ENCODE data around the gene GPAT2.
A peak's percentile ranks its signal among the peaks of the same experiment; 100 is the strongest.
"Not testable (repeated sequence)": the region's sequence is repeated elsewhere in the genome, so short reads cannot be mapped to it uniquely, and the experiment has no call there.

The GPAT2 gene

DNA sequence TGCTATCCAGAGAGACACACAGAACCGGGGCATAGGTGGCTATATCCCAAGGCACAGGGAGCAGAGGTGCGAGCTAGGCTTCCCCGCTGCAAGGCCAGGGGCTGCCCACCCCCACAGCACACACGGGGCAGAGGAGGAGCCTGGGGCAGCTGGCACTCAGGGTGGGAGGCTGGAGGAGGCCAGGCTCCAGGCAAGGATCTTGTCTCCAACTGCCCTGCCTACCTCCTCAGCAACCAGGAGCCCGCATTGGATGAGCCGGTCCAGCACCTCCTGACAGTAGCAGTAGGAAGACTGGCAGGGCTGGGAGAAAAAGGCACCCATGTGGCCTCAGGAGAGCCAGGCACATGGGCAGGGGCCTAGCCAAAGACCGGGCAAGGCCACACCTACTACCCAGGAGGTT is 11.0 kb downstream of the GPAT2 start:
- not testable (repeated sequence) for DNase-seq (ENCODE audit: low read depth)

DNA sequence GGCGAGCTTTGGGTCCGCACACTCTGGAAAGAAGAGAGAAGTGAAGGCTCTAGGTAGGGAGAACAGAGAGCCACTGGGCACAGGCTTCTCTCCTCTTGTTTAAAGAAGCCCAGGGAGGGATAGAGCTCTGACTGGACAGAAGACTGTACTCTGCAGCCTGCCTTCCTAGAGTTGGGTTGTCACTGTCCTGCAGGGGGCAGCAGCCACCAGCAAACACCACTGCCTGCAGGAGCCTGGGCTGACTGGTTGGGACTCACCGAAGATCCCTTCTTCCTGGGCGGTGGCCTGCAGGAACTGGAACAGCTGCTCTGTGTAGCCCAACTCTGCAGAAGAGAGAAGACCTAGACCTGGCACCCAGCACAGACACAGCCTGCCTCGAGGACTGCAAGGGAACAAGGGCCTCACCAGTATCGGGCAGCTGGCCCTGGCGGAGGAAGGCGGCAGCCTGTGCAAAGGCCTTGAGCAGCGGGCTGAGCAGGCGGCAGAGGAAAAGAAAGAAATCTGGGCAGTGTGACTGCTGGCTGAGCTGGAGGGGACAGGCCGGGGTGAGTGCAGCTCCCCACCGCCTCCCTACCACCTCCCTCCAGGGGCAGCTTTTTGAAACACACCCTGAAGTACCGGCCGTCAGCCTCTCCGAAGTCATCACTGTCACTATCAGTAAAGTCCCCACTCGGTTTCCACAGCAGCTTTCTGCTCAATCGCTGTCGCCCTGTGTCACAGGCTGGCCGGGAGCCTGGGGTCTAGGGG is 11.8 kb downstream of the GPAT2 start:
- DNase-seq (ENCODE audit: low read depth) = peak; percentile 20

DNA sequence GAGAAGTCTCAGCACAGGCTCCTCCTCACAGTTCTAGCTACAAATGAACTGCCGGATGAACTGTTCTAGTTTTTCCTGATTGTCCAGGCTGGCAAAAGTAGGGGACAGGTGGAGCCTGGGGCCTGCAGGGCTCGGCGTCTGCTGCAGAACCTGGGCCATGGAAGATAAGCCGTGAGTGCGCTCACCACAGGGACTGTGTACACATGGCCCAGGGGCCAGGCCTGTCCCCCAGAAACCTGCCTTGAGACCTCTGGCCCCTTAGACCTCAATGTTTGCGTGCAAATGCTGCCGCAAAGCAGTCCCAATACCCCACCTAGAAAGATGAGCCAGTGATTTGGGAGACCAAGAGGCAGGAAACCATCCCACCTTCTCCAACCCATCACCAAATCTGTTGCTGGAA is 12.6 kb downstream of the GPAT2 start:
- DNase-seq (ENCODE audit: low read depth) = not testable (repeated sequence)

DNA sequence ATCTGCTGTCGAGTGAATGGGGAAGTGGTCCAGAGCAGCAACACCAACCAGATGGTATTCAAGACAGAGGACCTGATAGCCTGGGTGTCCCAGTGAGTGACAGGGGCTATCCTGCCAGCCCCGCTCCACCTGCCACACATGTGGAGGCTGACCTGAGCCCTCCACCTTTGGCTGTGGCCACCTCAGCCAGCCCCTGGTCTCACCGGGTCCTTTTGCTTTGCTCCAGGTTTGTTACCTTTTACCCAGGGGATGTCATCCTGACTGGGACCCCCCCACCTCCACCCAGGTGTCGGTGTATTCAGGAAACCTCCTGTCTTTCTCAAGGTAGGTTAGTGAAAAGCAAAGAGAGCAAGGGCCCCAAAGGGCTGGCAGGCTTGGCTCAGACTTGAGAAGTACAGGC is 13.6 kb downstream of the GPAT2 start:
- DNase-seq (ENCODE audit: low read depth) = not testable (repeated sequence)

DNA sequence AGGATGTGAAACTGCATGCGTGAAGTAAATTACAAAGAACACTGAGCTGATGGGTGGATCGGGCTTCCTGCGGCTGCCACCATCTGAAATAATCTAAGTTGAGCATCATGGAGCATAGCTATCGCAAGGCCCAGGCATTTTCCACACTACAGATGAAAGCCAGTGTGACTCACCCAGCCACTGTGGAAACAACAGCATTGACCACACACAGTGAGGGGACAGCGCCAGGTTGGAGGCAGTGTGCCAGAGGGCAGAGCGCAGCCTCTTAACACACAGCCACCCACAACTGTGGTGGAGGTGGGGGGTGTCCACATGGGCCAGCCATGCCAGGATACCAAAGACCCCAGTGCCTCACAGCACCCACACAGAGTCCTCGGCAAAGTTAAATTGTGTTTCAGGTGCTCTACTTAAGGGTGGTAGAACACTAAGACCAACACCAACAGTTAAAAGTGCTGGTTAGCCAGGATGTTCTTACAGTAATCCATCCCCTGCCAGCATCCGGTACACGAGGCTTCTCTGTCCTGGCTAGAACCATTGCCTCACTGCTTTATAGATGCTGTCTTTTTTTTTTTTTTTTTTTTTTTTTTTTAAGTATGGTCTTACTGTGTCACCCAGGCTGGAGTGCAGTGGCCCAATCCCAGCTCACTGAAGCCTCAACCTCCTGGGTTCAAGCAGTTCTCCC is 14.7 kb downstream of the GPAT2 start:
- DNase-seq (ENCODE audit: low read depth) = not testable (repeated sequence)

DNA sequence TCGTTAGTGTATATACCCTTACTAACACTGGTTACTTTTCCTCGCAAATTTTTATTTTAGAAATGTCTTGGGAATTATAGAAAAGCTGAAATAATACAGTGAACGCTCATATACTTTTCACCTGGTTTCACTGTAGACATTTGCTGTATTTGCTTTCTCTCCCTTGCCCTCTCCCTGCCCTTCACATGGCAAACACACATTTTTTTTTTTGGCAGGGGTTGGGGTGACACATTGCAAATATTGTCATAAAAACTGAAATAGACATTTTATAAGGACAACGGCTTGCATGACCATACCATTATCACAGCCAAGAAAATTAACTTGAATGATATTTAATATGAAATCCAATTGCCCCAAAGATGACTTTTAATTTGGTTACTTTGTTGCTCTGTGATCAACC is 18.4 kb downstream of the GPAT2 start:
- not testable (repeated sequence) for DNase-seq (ENCODE audit: low read depth)

DNA sequence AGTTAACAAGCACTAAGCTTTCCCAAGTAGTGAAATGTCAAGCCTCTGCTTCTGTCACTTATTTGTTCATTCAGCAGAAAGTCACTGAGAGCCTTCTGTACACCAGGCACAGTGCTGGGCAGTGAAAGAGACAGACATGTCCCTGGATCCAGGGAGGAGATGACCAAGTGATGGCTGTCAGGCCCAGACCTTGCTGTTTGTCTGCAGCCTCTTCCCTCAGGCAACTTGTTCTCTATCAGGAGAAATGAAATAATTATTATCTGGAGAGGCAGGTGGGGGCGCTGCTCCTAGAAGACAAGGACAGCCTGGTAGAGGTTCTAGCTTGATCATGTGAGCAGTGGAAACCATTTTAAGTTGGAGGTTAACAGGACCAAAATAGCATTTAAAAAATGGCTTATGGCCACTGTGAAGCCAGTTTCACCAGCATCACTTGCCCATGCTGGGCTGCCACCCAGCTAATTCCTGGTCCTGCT is 21.9 kb downstream of the GPAT2 start:
- not testable (repeated sequence) for DNase-seq (ENCODE audit: low read depth)

DNA sequence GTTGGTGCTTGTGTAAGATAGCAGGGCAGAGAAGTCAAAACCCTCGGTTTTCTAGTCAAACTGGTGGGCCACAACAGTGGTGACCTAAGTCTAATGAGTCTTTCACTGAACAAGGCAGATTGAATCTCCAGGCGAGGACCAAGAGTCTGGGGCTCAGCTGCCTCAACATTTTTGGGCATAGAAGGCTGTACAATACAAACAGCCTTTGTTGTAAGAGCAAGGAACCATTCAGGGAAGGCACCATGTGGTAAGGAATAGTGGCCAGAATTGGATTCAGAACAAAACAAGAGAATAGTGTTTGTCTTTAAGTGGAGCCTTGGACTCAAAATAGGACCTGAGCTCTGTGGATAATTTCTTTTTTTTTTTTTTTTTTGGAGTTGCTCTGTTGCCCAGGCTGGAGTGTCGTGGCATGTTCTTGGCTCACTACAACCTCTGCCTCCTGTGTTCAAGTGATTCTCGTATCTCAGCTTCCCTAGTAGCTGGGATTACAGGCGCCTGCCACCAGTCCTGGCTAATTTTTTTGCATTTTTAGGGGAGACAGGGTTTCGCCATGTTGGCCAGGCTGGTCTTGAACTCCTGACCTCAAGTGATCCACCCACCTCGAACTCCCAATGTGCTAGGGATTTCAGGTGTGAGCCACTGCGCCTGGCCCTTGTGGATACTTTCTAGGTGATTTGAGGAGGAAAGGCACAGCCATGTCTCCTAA is 22.5 kb downstream of the GPAT2 start:
- DNase-seq (ENCODE audit: low read depth) = not testable (repeated sequence)

DNA sequence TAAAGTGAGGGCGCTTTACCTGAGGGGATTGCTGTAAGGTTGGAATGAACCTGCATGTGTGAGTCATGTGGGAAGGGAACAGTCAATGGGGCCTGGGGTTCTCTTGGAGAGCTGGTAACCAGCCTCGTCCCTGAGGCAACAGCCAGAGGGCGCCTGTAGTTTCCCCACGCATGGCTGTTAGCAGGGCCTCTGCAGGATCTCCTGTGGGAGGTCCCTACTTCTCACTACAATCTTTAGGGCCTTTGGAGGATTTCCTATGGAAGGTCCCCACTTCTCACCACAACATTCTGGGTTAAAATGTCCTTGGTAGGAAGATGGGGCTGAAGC is 23.6 kb downstream of the GPAT2 start:
- not testable (repeated sequence) for DNase-seq (ENCODE audit: low read depth)

DNA sequence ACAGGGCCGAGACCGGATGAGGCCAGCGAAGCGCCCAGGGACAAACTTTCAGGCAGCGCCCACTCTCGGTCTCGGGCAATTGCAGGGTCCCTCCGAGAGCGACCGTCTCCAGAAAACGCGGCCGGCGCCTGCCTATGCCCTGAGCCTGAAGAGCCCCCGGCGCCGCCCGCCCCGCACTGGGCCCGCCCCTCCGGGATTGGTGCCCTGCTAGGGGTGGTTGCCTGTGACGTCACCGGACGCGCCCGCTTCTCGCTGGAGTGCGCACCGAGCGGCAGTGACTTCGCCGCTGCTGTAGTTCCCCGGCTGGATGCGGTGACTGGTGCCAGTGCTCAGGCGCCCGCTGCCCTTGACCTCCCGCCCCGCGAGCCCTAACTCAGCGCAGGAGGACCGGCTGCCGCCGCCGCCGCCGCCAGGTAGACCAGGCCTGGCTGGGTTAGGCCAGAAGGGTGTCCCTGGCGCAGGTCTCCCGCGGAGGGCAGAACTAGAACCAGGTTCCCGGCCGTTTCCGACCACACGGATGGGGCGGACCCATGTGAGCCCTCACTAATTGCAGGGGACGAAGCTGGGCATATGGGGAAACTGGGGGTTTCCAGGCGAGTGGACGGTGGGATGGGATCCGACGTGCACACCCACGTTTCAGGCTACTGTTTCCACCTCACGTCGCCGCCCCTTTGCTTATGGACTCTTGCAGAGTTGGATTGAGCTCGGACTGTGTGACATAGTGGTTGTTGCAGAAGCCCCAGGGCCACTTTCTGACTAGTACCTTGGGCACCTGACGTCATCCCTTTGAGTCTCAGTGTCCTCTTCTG is 24.2 kb downstream of the GPAT2 start:
- DNase-seq (ENCODE audit: low read depth) = peak; percentile 96

DNA sequence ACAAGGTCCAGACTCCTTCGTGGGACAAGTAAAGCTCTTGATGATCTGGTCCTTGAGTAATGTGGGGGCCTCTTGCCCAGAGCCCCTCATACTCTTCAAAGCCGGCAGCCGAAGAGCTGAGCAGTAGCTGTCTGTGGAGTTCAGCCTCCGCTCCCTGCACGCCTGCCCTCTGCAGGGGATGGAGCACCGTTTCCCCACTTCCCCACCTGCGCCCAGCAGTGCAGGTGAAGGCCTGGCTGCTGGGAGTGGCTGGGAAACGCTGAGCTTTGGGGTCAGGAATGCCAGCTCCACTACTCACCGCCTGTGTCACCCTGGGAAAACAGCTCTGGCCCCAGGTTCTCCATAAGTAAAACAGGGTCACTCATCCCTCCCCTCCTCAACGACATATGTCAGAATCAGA is 24.9 kb downstream of the GPAT2 start:
- DNase-seq (ENCODE audit: low read depth) = not testable (repeated sequence)

DNA sequence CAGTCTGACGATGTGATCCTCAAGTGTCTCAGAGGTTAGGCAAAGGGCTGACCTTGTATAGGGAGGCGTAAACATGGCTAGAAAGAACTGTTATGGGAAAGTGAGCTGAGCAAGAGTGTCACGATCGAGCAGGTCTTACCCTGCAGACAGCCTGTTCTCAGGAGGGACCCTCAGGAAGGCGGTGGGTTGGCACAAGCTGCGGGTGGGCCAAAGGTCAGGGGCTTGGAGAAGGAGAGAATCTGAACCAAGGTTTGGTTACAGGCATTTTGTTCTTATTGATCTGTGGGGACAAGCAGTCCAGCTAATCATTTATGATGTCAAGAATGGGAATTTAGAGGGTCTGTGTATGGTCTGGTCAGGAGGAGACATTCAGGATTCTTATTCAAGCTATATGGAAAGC is 26.7 kb downstream of the GPAT2 start:
- DNase-seq (ENCODE audit: low read depth) = not testable (repeated sequence)

DNA sequence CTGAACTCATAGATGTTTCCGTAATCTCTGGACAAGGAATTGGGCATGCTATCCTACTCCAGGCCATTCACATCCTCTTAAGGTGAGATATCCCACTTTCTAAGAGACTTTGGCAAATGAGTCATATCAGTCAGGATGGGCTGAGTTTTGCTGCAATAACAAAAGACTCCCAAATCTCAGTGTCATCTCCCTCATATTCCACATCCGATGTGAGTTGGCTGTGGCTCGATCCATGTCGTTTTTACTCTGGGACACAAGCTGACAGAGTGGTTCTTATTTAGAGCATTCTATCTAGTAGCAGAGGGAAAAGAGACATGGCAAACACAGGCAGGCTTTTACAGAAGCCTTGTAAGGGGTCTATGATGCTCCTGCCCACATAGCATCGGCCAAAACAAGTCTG is 28.5 kb downstream of the GPAT2 start:
- DNase-seq (ENCODE audit: low read depth) = not testable (repeated sequence)

DNA sequence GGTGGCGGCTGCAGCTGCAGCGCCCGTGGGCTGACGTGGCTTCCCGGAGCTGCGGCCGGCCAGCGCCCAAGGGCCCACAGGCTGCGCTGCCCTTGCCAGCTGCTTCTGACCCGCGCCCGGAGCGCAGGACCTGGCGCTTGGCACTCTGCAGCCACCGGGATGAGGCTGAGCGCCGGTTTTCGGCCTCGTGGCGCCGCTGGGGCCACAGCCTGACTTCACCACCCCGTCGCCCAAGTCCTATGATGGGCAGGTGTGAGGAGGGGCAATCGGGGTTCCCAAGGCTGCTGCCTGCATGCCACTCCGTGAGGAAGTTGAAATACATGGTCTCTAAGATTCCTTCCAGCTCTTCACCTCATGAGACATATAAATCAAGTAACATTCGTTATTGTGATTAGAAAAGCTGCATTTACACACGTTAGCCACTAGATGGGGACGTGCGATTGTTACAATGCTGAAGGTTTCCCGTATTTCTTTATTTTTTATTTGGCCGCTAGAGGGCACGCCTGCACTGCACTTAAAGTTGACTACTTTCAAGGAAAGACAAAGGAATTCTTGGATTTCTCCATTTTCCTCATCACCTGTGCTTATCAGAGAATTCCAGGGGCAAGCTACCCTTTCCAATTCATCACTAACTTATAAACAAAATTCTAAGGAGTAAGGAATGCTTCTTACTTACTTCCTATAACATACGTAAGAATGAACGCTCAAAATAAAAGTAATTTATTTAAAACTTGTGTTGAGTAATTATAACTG is 42.0 kb downstream of the GPAT2 start:
- not testable (repeated sequence) for DNase-seq (ENCODE audit: low read depth)

DNA sequence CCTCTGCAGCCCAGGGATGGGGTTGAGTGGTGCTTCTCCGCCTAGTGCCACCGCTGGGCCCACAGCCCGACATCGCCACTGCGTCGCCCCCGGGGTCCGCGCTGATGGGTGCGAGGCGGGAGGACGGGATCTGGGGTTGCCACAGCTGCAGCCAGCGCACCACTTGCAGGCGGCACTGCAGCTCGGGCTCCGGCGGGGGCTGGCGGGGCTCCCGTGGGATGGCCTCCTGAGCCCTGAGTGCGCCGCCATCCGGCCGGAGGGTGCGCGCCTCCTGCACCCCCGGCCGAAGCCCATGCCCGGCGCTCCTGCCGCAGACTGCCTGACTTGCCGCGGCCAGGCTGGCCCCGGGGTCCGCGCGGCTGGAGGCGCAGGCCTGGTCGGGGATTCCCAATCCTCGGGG is 42.6 kb downstream of the GPAT2 start:
- not testable (repeated sequence) for DNase-seq (ENCODE audit: low read depth)

DNA sequence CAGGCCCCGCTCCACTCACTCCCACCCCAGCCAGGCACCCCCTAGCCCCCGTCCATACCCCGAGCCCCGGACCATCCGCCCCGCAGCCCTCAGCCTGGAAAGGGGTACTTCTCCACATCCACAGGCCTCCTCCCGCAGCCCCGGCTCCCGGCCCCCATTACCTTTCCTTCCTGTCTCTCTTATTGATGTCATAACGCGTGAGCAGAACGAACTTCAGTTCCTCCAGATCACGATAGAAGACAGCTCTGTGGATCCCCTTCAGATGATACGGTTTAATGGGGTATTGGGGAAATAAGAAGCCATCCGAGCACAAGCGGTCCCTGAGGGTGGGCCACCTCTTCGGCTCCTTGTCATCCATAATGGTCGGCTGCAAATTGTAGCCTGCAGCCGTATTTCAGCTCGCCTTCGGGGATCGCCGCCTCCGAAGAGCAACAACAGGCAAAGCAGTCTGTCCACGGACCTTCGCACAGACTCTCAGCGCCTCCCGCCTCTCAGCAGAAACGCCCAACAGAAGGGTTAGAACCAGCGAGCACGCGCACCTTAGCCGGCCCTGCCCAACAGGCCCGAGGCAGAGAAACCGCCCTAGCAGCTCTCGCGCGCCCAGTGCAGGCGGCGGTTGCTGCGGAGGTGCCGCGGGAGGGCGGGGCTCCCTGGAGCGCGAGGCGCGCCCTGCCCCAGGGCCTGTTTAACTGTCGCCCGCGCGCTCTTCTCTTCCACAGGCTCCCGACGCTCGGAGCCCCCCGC is 43.2 kb downstream of the GPAT2 start, which contains the start of gene ANKRD36C:
TSS of gene ANKRD36C (minus strand) at position 474 of the 744 bp plus-strand sequence. CDS start at position 358, 116 bp downstream.
- not testable (repeated sequence) for DNase-seq (ENCODE audit: low read depth)

DNA sequence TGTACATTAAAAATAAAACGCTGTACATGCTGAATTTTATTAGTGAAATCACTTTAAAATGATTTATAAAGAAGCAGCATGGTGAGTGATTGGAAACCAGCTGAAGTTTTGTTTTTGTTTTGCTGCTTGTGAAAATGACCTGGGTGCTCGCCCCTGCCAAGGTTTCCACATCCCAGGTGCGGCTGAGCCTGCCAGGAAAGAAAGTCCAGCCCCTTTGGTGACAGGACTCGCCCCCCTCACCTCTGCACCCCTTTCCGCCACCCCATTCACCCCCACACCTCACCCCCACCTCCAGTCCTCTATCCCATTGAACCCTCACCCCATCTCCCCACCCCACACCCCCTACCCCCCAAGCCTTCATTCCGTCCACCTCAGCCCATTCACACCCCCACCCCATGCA is 43.8 kb downstream of the GPAT2 start:
- not testable (repeated sequence) for DNase-seq (ENCODE audit: low read depth)
